T-cell (primary cell): ENCODE results near the gene SIGLEC9. TPM values are rescaled to one million over a fixed set of nuclear protein-coding genes. Genes with fewer than 3 reads are reported as not detected.
"Not testable (repeated sequence)": the region's sequence is repeated elsewhere in the genome, so short reads cannot be mapped to it uniquely, and the experiment has no call there.

Experiments used
- ATAC-seq, 4 experiments: fragments of 200-7000 bp in 3 of 4; fragments of 150-1000 bp in 1 of 4; cut with Tn5 transposase; replicated peaks in 1 of 4; 1 replicate in 3 of 4; 2 replicates in 1 of 4; pipeline ENCODE4 v1.10.0; 2021; ENCODE audit warnings: moderate library complexity in 3 of 4, mild to moderate bottlenecking in 2 of 4, moderate number of reproducible peaks in 1 of 4
- CTCF ChIA-PET, 2 donors: fragments of 300-600 bp; sonication (Branson Sonifier 250); formaldehyde crosslinking; loops; one replicate each; lab custom pipeline; 2022; ENCODE audit warnings: antibody characterized with exemption in 2 of 2; lab: Charles Lee
- POLR2A ChIA-PET, 2 donors: fragments of 300-600 bp; sonication (Branson Sonifier 250); formaldehyde crosslinking; loops; one replicate each; lab custom pipeline; 2022; ENCODE audit warnings: antibody characterized with exemption in 2 of 2; lab: Charles Lee
- DNase-seq, 35 experiments: peaks; one replicate each; pipeline versions ENCODE4 v3.0.0 to v3.0.0-alpha.2; 2013 to 2023
- H3K27ac ChIP-seq: one replicate; pipeline ENCODE4 v1.5.1; 2013; ENCODE audit warnings: low read length
- H3K27me3 ChIP-seq, 2 experiments: replicated peaks in 1 of 2; 1 replicate in 1 of 2; 2 replicates in 1 of 2; pipeline versions ENCODE4 v1.6.1 to v1.7.0; 2013; ENCODE audit warnings: low read length in 1 of 2, mixed read lengths in 1 of 2; ENCODE audit not compliant: control insufficient read depth in 2 of 2, insufficient read depth in 2 of 2; ENCODE audit errors: extremely low read depth in 1 of 2
- H3K36me3 ChIP-seq, 2 donors: 1 replicate in 1 of 2; 2 replicates in 1 of 2; pipeline versions ENCODE4 v1.6.1 to v1.7.0; 2013; ENCODE audit warnings: low read length in 1 of 2; ENCODE audit not compliant: control insufficient read depth in 2 of 2, insufficient read depth in 1 of 2; ENCODE audit errors: extremely low read depth in 1 of 2
- H3K4me1 ChIP-seq, 2 experiments: 1 replicate in 1 of 2; 2 replicates in 1 of 2; pipeline versions ENCODE4 v1.6.1 to v1.7.0; 2013; ENCODE audit warnings: low read length in 2 of 2, mixed read lengths in 1 of 2; ENCODE audit not compliant: insufficient read depth in 2 of 2, control insufficient read depth in 1 of 2; ENCODE audit errors: extremely low read depth in 1 of 2
- H3K4me3 ChIP-seq, 2 donors: 1 replicate in 1 of 2; 2 replicates in 1 of 2; pipeline versions ENCODE4 v1.5.1 to v1.7.0; 2013; ENCODE audit warnings: mild to moderate bottlenecking in 2 of 2, low read length in 1 of 2, moderate library complexity in 1 of 2; ENCODE audit not compliant: control insufficient read depth in 1 of 2; ENCODE audit errors: extremely low read depth in 1 of 2
- H3K9me3 ChIP-seq: 2 replicates; pipeline ENCODE4 v1.7.0; 2013
- H3K27ac Mint-ChIP-seq, 2 donors: one replicate each; pipeline ENCODE4 v1.8.0; 2020 to 2021; ENCODE audit warnings: mild to moderate bottlenecking in 2 of 2, mixed read lengths in 2 of 2
- H3K27me3 Mint-ChIP-seq, 2 donors: one replicate each; pipeline ENCODE4 v1.8.0; 2021 to 2022; ENCODE audit warnings: mixed read lengths in 2 of 2
- H3K36me3 Mint-ChIP-seq: one replicate; pipeline ENCODE4 v1.8.0; 2021; ENCODE audit warnings: mixed read lengths
- H3K4me1 Mint-ChIP-seq, 3 donors: one replicate each; pipeline ENCODE4 v1.8.0; 2020 to 2022; ENCODE audit warnings: mixed read lengths in 3 of 3, mild to moderate bottlenecking in 1 of 3
- H3K4me3 Mint-ChIP-seq, 3 donors: one replicate each; pipeline ENCODE4 v1.8.0; 2020 to 2022; ENCODE audit warnings: mild to moderate bottlenecking in 3 of 3, mixed read lengths in 3 of 3, moderate library complexity in 3 of 3
- H3K9me3 Mint-ChIP-seq, 3 donors: one replicate each; pipeline ENCODE4 v1.8.0; 2020 to 2022; ENCODE audit warnings: mixed read lengths in 3 of 3
- WGBS: methylation state at CpG from one replicate; pipeline ENCODE4 v1.1.5; 2013; ENCODE audit warnings: missing lambda C conversion rate; ENCODE audit not compliant: insufficient coverage; 5-methylcytosine and 5-hydroxymethylcytosine counted together
- total RNA-seq, 35 experiments: library from RNA in 6 of 35; stranded (reverse) in 6 of 35; fragments of 120-200 nt in 1 of 35; gene quantifications; one replicate each; pipeline versions ENCODE4 v1.2.1 to v1.2.4 and lab custom pipeline; 2013 to 2026

SIGLEC9 gene
- total RNA-seq, 5 donors from 2014 or later (not counting 1 experiment from before 2014, with no cell fraction given) = 0.73 to 2.6 (median 1.6) TPM

- H3K36me3 ChIP-seq, POLR2A ChIA-PET, DNase-seq, CTCF ChIA-PET, H3K9me3 Mint-ChIP-seq, H3K4me3 ChIP-seq, H3K27ac ChIP-seq, H3K9me3 ChIP-seq, H3K27ac Mint-ChIP-seq, ATAC-seq, H3K36me3 Mint-ChIP-seq, H3K4me3 Mint-ChIP-seq: not testable (repeated sequence)
- 60% methylated on average over 1 of the region's 15 CpGs for WGBS
- peaks cover 0 to 18% of the 10 kb centered on the region in 2 donors for H3K27me3 Mint-ChIP-seq
- Histone ChIP-seq H3K27me3 (peaks cover 0 to 30% of the 10 kb centered on the region in 2 experiments), H3K4me1 (peaks cover 2 to 22% of the 10 kb centered on the region in 2 experiments)
- peaks cover 13 to 28% (median 20%) of the 10 kb centered on the region in 3 donors for H3K4me1 Mint-ChIP-seq
Measured at GRCh38 chr19:51142809-51143475, 18.2 kb downstream of the SIGLEC9 start.

GRCh38 chr19:51143486-51143885, 18.8 kb downstream of the SIGLEC9 start:
- Mint-ChIP-seq H3K4me3 (no peak overlapping the region), H3K27me3 (peaks cover 0 to 18% of the 10 kb centered on the region in 2 donors), H3K4me1 (peaks cover 17 to 29% (median 17%) of the 10 kb centered on the region in 3 donors), H3K36me3 (no peaks in the 10 kb centered on the region), H3K27ac (no peak overlapping the region), H3K9me3 (no peaks in the 10 kb centered on the region)
- Histone ChIP-seq H3K27me3 (peaks cover 0 to 25% of the 10 kb centered on the region in 2 experiments), H3K4me1 (peaks cover 0 to 17% of the 10 kb centered on the region in 2 experiments), H3K36me3 (no peaks in the 10 kb centered on the region), H3K9me3 (no peaks in the 10 kb centered on the region), H3K27ac (no peak overlapping the region), H3K4me3 (no peak overlapping the region)
- ATAC-seq = no peak
- ChIA-PET CTCF (interaction anchor here in 1 of 2 donors (0.5 kb wide), 1 partner anchor 694 kb away, joined by 3 read pairs; no protein-coding TSS in a partner anchor), POLR2A (no interaction called here)
- no CpG with 5 or more reads among the region's 5 CpGs for WGBS
- DNase-seq = no peak

GRCh38 chr19:51144482-51145045, 19.9 kb downstream of the SIGLEC9 start:
- CTCF ChIA-PET = no interaction called here
- H3K27ac Mint-ChIP-seq = no peak overlapping the region
- Histone ChIP-seq H3K36me3 (no peaks in the 10 kb centered on the region), H3K4me1 (peaks cover 0 to 15% of the 10 kb centered on the region in 2 experiments), H3K27ac (no peak overlapping the region), H3K27me3 (peaks cover 0 to 24% of the 10 kb centered on the region in 2 experiments), H3K4me3 (no peak overlapping the region), H3K9me3 (no peaks in the 10 kb centered on the region)
- WGBS = 71% methylated on average over 6 of the region's 11 CpGs
- peaks cover 8 to 24% (median 17%) of the 10 kb centered on the region in 3 donors for H3K4me1 Mint-ChIP-seq
- DNase-seq = no peak
- H3K9me3 Mint-ChIP-seq = no peaks in the 10 kb centered on the region
- H3K36me3 Mint-ChIP-seq = no peaks in the 10 kb centered on the region
- no peak for ATAC-seq
- H3K4me3 Mint-ChIP-seq = no peak overlapping the region
- POLR2A ChIA-PET = no interaction called here
- peaks cover 0 to 12% of the 10 kb centered on the region in 2 donors for H3K27me3 Mint-ChIP-seq

GRCh38 chr19:51145916-51146493, 21.3 kb downstream of the SIGLEC9 start:
- Mint-ChIP-seq H3K36me3 (no peaks in the 10 kb centered on the region), H3K9me3 (no peaks in the 10 kb centered on the region), H3K27ac (no peak overlapping the region), H3K4me3 (no peak overlapping the region), H3K4me1 (peaks cover 7 to 22% (median 17%) of the 10 kb centered on the region in 3 donors), H3K27me3 (peaks cover 0 to 13% of the 10 kb centered on the region in 2 donors)
- no peak for DNase-seq
- ATAC-seq = no peak
- H3K27ac ChIP-seq = no peak overlapping the region
- no peak overlapping the region for H3K4me3 ChIP-seq
- H3K4me1 ChIP-seq = peaks cover 0 to 15% of the 10 kb centered on the region in 2 experiments
- no CpG with 5 or more reads among the region's 4 CpGs for WGBS
- CTCF ChIA-PET = no interaction called here
- POLR2A ChIA-PET = no interaction called here
- H3K36me3 ChIP-seq = no peaks in the 10 kb centered on the region
- H3K27me3 ChIP-seq = peaks cover 0 to 24% of the 10 kb centered on the region in 2 experiments
- no peaks in the 10 kb centered on the region for H3K9me3 ChIP-seq

- H3K4me1 ChIP-seq = peaks cover 0 to 14% of the 10 kb centered on the region in 2 experiments
- DNase-seq (no peak), ATAC-seq (no peak)
- H3K27me3 ChIP-seq = peaks cover 0 to 20% of the 10 kb centered on the region in 2 experiments
- Mint-ChIP-seq H3K4me3 (no peak overlapping the region), H3K4me1 (peaks cover 7 to 22% (median 17%) of the 10 kb centered on the region in 3 donors), H3K27me3 (peaks cover 0 to 10% of the 10 kb centered on the region in 2 donors), H3K27ac (no peak overlapping the region), H3K9me3 (no peaks in the 10 kb centered on the region), H3K36me3 (no peaks in the 10 kb centered on the region)
- H3K4me3 ChIP-seq = no peak overlapping the region
- H3K9me3 ChIP-seq = no peaks in the 10 kb centered on the region
- H3K36me3 ChIP-seq = no peaks in the 10 kb centered on the region
- ChIA-PET CTCF (no interaction called here), POLR2A (interaction anchor here in 1 of 2 donors (0.6 kb wide), 1 partner anchor 50 kb away, joined by 3 read pairs; no protein-coding TSS in a partner anchor)
- WGBS = 86% methylated on average over 6 of the region's 7 CpGs
- no peak overlapping the region for H3K27ac ChIP-seq
Measured at GRCh38 chr19:51146751-51147150, 22.0 kb downstream of the SIGLEC9 start.

- DNase-seq = no peak
- Mint-ChIP-seq H3K4me1 (peaks cover 7 to 16% (median 11%) of the 10 kb centered on the region in 3 donors), H3K4me3 (no peak overlapping the region), H3K36me3 (no peaks in the 10 kb centered on the region), H3K27me3 (peaks cover 0 to 10% of the 10 kb centered on the region in 2 donors), H3K27ac (no peak overlapping the region), H3K9me3 (no peaks in the 10 kb centered on the region)
- POLR2A ChIA-PET = no interaction called here
- no peak overlapping the region for H3K4me3 ChIP-seq
- WGBS = no CpG with 5 or more reads among the region's 1 CpG
- peaks cover 0 to 18% of the 10 kb centered on the region in 2 experiments for H3K27me3 ChIP-seq
- H3K36me3 ChIP-seq = no peaks in the 10 kb centered on the region
- no peaks in the 10 kb centered on the region for H3K9me3 ChIP-seq
- no peak for ATAC-seq
- CTCF ChIA-PET = no interaction called here
- no peak overlapping the region for H3K27ac ChIP-seq
- H3K4me1 ChIP-seq = peaks cover 0 to 7% of the 10 kb centered on the region in 2 experiments
Measured at GRCh38 chr19:51147663-51148062, 23.0 kb downstream of the SIGLEC9 start.
